Spleen (tissue), 7 donors: ENCODE data around the gene SLCO2A1.

Experiments used
- POLR2A ChIP-seq, 3 donors: fragments of 450-650 bp; IDR thresholded peaks; one replicate each; pipeline ENCODE4 v1.5.1; 2017; ENCODE audit warnings: antibody characterized with exemption in 3 of 3, mild to moderate bottlenecking in 1 of 3
- TF ChIP-seq, protein P1 (sequence below), 11 experiments: fragments of 200-600 bp in 7 of 11; fragments of 450-650 bp in 4 of 11; sonication (generic) in 4 of 11; IDR thresholded peaks in 8 of 11; conservative IDR thresholded peaks in 3 of 11; 1 replicate in 7 of 11; 2 replicates in 4 of 11; pipeline versions ENCODE4 v1.4.0 to v1.8.0; 2016 to 2021; ENCODE audit warnings: antibody characterized with exemption in 11 of 11, inconsistent platforms in 4 of 11, mild to moderate bottlenecking in 1 of 11
- donor health status: DM: no; HTN: no; CAD: no; lungs with moderate emphysema.
- donor health status: DM: no; HTN: no; CAD: no.
- donor health status: DM: no; HTN: no; CAD: no.

DNA sequence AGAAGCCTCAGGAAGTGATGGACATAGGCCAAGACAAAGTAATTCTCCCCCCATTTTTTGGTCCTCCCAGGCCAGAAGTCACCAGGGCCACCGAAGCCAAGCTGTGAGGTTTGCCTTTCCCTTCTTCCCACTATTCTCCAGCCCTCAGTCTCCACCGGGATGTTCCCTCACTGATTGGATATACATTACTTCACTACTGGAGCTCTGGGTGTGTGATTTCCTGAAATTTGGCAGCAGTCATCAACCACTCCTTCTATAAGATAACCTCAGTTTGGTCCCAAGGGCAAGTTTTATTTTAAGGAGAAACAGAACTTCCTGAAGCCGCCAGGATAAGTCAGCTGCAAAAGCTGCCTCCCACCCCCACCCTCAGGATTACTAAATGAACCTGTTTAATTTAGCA is 11.3 kb downstream of the SLCO2A1 start:
- TF ChIP-seq, protein P1, sequence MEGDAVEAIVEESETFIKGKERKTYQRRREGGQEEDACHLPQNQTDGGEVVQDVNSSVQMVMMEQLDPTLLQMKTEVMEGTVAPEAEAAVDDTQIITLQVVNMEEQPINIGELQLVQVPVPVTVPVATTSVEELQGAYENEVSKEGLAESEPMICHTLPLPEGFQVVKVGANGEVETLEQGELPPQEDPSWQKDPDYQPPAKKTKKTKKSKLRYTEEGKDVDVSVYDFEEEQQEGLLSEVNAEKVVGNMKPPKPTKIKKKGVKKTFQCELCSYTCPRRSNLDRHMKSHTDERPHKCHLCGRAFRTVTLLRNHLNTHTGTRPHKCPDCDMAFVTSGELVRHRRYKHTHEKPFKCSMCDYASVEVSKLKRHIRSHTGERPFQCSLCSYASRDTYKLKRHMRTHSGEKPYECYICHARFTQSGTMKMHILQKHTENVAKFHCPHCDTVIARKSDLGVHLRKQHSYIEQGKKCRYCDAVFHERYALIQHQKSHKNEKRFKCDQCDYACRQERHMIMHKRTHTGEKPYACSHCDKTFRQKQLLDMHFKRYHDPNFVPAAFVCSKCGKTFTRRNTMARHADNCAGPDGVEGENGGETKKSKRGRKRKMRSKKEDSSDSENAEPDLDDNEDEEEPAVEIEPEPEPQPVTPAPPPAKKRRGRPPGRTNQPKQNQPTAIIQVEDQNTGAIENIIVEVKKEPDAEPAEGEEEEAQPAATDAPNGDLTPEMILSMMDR (IDR thresholded peaks at IDR 0.05 in 8 of 11, conservative IDR thresholded peaks at IDR 0.05 in 3 of 11), result no peak
- TF ChIP-seq POLR2A (IDR thresholded peaks at IDR 0.05), result no peak
